ENCODE results near the gene IL18BP. TPM values are rescaled to one million over a fixed set of nuclear protein-coding genes. Genes with fewer than 3 reads are reported as not detected.

The IL18BP gene
- total RNA-seq: 1.7 and 9.0 TPM in 2 replicates

GRCh38 chr11:71998649-71999310 lies at the start of gene IL18BP:
Gene IL18BP, plus strand, starts transcription at chr11:71998909. Its CDS starts 1,076 bp downstream, at chr11:71999985.

Other genes starting within 250 kb of the IL18BP start
- not detected in 2 replicates for gene DEFB108B, start 165.7 kb upstream of the IL18BP start, total RNA-seq
- not detected in 2 replicates for gene DEFB131B, start 120.5 kb upstream of the IL18BP start, total RNA-seq
- 1.5 and 5.7 TPM in 2 replicates for gene XNDC1N, start 70.3 kb upstream of the IL18BP start, total RNA-seq
- 16.1 and 23.8 TPM in 2 replicates for gene RNF121, start 69.9 kb upstream of the IL18BP start, total RNA-seq
- 135 and 139 TPM in 2 replicates for gene NUMA1, start 81.6 kb downstream of the IL18BP start, total RNA-seq
- 3.1 and 3.4 TPM in 2 replicates for gene LRRC51, start 81.9 kb downstream of the IL18BP start, total RNA-seq
- gene LAMTOR1, start 104.4 kb downstream of the IL18BP start, total RNA-seq: 118 and 136 TPM in 2 replicates
- gene TOMT, start 107.0 kb downstream of the IL18BP start, total RNA-seq: not detected in 2 replicates
- 12.0 and 19.1 TPM in 2 replicates for gene ANAPC15, start 113.8 kb downstream of the IL18BP start, total RNA-seq
- gene FOLR3, start 136.8 kb downstream of the IL18BP start, total RNA-seq: not detected in 2 replicates
- not detected in 2 replicates for gene FOLR1, start 193.2 kb downstream of the IL18BP start, total RNA-seq
- gene FOLR2, start 217.9 kb downstream of the IL18BP start, total RNA-seq: not detected in 2 replicates
- 34.1 and 42.9 TPM in 2 replicates for gene INPPL1, start 225.9 kb downstream of the IL18BP start, total RNA-seq
- not detected in 2 replicates for gene PHOX2A, start 245.3 kb downstream of the IL18BP start, total RNA-seq